Right lobe of liver (tissue), 6 donors: ENCODE data around the gene ADAMTS2. TPM values are rescaled to one million over a fixed set of nuclear protein-coding genes. Genes with fewer than 3 reads are reported as not detected.

ENCODE experiments used
- ATAC-seq, 4 donors: fragments of 200-7000 bp; cut with Tn5 transposase; one replicate each; pipeline ENCODE4 v1.9.1; 2020; ENCODE audit warnings: mild to moderate bottlenecking in 4 of 4, moderate library complexity in 4 of 4
- DNase-seq, 3 donors: peaks; one replicate each; pipeline ENCODE4 v3.0.0-alpha.2; 2020
- H3K27ac ChIP-seq, 3 donors: fragments of 200-600 bp; one replicate each; pipeline ENCODE4 v1.8.0; 2022
- H3K27me3 ChIP-seq, 2 donors: fragments of 200-600 bp; one replicate each; pipeline ENCODE4 v1.8.0; 2022
- H3K36me3 ChIP-seq, 4 donors: fragments of 200-600 bp; sonication (generic) in 1 of 4; one replicate each; pipeline versions ENCODE4 v1.5.1 to v1.8.0; 2017 to 2022; ENCODE audit warnings: control low read depth in 1 of 4
- H3K4me1 ChIP-seq, 4 donors: fragments of 200-600 bp; sonication (generic) in 1 of 4; one replicate each; pipeline versions ENCODE4 v1.5.1 to v1.8.0; 2017 to 2022; ENCODE audit warnings: control low read depth in 1 of 4
- H3K4me3 ChIP-seq, 3 donors: fragments of 200-600 bp; one replicate each; pipeline ENCODE4 v1.8.0; 2022
- H3K9me3 ChIP-seq, 4 donors: fragments of 200-600 bp; sonication (generic) in 1 of 4; one replicate each; pipeline versions ENCODE4 v1.5.1 to v1.8.0; 2017 to 2022; ENCODE audit warnings: control low read depth in 1 of 4
- CTCF ChIP-seq, 4 donors: fragments of 200-600 bp in 3 of 4; fragments of 450-650 bp in 1 of 4; IDR thresholded peaks; one replicate each; pipeline versions ENCODE4 v1.5.1 to v1.8.0; 2016 to 2022; ENCODE audit warnings: antibody characterized with exemption in 4 of 4, mild to moderate bottlenecking in 2 of 4
- POLR2A ChIP-seq: fragments of 450-650 bp; IDR thresholded peaks from one replicate; pipeline ENCODE4 v1.6.1; 2017; ENCODE audit warnings: antibody characterized with exemption, mild to moderate bottlenecking
- WGBS: methylation state at CpG from one replicate; pipeline ENCODE4 v1.1.6; 2018; ENCODE audit warnings: low coverage, low lambda C conversion rate; ENCODE audit not compliant: insufficient coverage; ENCODE audit errors: missing lambda C conversion rate; 5-methylcytosine and 5-hydroxymethylcytosine counted together
- intact Hi-C, 2 donors: fragments of 100-400 bp; cut with DNase I; formaldehyde crosslinking; loops; one replicate each; pipeline versions ENCODE4 v1.11.2 to v1.14.1; 2022
- total RNA-seq, 6 experiments: library from RNA; depleted of rRNA in 2 of 6; stranded (reverse); fragments of >200 nt in 2 of 6; fragmentation: NEBNext Ultra II Directional in 3 of 6; extraction: Animal tissue kit (Norgen Biotek cat#: 25700) in 3 of 6; gene quantifications; one replicate each; pipeline versions ENCODE4 v1.1.0 to v1.2.4, GENCODE V29; 2016 to 2023
- donor health status: DM: no; HTN: yes; CAD: no.
- donor health status: DM: no; HTN: no; CAD: no.
- donor health status: DM: no; HTN: no; CAD: no.
- donor health status: DM: no; HTN: yes; CAD: no.
- donor health status: DM: no; HTN: yes; CAD: no.

Gene ADAMTS2
- total RNA-seq, 6 experiments from 2014 or later, result 6.3 to 18.9 (median 13.5) TPM

DNA sequence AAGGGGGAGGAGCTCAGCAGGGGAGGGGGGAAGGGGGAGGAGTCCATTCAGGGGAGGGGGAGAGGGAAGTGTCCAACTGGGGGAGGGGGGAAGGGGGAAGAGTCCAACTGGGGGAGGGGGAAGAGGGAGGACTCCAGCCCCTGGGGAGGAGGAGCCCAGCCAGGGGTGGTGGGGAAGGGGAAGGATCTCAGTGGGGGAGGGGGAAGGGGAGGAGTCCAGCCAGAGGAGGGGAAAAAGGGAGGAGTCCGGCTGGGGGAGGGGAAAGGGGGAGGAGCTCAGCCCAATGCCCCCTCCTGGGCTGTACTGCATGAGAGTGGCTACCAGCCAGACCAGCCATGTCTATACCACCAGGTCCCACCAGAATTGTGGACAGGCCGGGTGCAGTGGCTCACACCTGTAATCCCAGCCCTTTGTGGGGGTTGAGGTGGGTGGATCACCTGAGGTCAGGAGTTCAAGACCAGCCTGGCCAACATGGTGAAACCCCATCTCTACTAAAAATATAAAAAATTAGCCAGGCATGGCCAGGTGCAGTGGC, 30.6 kb upstream of the ADAMTS2 start:
- TF ChIP-seq POLR2A (no peak), CTCF (IDR thresholded peaks at IDR 0.05) (no peak)
- intact Hi-C loops, result no loop called here
- H3K36me3 ChIP-seq, result no peaks in the 10 kb centered on the region
- no peaks in the 10 kb centered on the region for H3K9me3 ChIP-seq
- H3K27ac ChIP-seq, result no peak overlapping the region
- ATAC-seq (no peak), DNase-seq (peak in 1 of 3 donors; percentile 31)
- H3K27me3 ChIP-seq, result no peaks in the 10 kb centered on the region
- H3K4me1 ChIP-seq, result no peaks in the 10 kb centered on the region
- 40% methylated on average over 2 of the region's 2 CpGs for WGBS
- no peak overlapping the region for H3K4me3 ChIP-seq

DNA sequence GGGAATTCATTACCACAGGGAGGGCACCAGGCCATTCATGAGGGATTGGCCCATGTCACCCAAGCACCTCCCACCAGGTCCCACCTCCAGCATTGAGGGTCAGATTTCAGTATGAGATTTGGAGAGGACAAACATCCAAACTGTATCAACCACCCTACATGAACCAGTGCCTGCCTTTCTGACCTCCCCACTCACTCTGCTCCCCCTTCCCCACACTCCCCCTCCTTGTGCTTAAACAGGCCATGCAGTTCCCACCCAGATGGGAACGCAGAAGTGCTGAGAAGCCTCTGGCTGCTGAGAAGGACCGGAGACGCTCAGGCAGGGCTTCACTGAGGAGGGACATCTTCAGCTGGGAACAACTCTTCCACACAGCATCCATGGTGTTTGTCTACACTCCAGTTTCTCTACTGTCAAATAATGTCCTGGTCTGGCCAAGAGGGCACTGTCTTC, 30.0 kb upstream of the ADAMTS2 start:
- TF ChIP-seq CTCF (IDR thresholded peaks at IDR 0.05) (no peak), POLR2A (no peak)
- Histone ChIP-seq H3K27me3 (no peaks in the 10 kb centered on the region), H3K4me1 (no peaks in the 10 kb centered on the region), H3K27ac (no peak overlapping the region), H3K9me3 (no peaks in the 10 kb centered on the region), H3K4me3 (no peak overlapping the region), H3K36me3 (no peaks in the 10 kb centered on the region)
- intact Hi-C loops, result no loop called here
- peak in 1 of 3 donors; percentile 10 for DNase-seq
- ATAC-seq, result no peak
- 62% methylated on average over 3 of the region's 3 CpGs for WGBS

DNA sequence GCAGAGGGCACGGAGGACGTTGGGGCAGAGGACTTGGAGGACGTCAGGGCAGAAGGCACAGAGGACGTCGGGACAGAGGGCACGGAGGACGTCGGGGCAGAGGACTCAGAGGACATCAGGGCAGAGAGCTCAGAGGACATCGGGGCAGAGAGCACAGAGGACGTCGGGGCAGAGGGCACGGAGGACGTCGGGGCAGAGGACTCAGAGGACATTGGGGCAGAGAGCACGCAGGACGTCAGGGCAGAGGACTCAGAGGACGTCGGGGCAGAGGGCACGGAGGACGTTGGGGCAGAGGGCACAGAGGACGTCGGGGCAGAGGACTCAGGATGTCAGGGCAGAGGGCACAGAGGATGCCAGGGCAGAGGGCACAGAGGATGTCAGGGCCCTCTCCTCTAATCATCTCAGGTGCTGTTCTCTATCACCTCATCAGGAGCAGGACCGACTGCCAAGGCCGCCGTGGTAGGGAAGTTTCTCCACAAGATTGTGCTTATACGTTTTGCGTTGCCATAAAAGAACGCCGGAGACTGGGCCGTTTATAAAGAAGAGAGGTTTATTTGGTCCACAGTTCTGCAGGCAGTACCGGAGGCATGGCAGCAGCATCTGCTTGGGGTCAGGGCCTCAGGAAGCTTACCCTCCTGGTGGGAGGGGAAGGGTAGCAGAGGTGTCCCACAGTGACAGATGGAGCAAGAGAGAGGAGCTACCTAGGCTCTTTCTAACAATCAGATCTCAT, 29.4 kb upstream of the ADAMTS2 start:
- no peaks in the 10 kb centered on the region for H3K4me1 ChIP-seq
- H3K4me3 ChIP-seq, result no peak overlapping the region
- no peak for TF ChIP-seq POLR2A
- no peak for TF ChIP-seq CTCF (IDR thresholded peaks at IDR 0.05)
- H3K9me3 ChIP-seq, result no peaks in the 10 kb centered on the region
- ATAC-seq (no peak), DNase-seq (peak in 1 of 3 donors; percentile 32)
- H3K27me3 ChIP-seq, result no peaks in the 10 kb centered on the region
- no peaks in the 10 kb centered on the region for H3K36me3 ChIP-seq
- no peak overlapping the region for H3K27ac ChIP-seq
- intact Hi-C loops, result no loop called here
- WGBS, result 65% methylated on average over 26 of the region's 31 CpGs

- intact Hi-C loops, result no loop called here
- DNase-seq (peak in 1 of 3 donors; percentile 29), ATAC-seq (no peak)
- no peaks in the 10 kb centered on the region for H3K9me3 ChIP-seq
- no peak overlapping the region for H3K4me3 ChIP-seq
- no peaks in the 10 kb centered on the region for H3K36me3 ChIP-seq
- no peak overlapping the region for H3K27ac ChIP-seq
- no peaks in the 10 kb centered on the region for H3K27me3 ChIP-seq
- 53% methylated on average over 19 of the region's 20 CpGs for WGBS
- H3K4me1 ChIP-seq, result no peaks in the 10 kb centered on the region
- no peak for TF ChIP-seq POLR2A
- no peak for TF ChIP-seq CTCF (IDR thresholded peaks at IDR 0.05)
Measured at GRCh38 chr5:179373961-179374505, 28.8 kb upstream of the ADAMTS2 start.
